Right renal pelvis (tissue), 4 donors: ENCODE measurements around the gene PITPNM1. TPM values are rescaled to one million over a fixed set of nuclear protein-coding genes. Genes with fewer than 3 reads are reported as not detected.
"Not testable (repeated sequence)": the region's sequence is repeated elsewhere in the genome, so short reads cannot be mapped to it uniquely, and the experiment has no call there.

ENCODE experiments used
- DNase-seq, 4 donors: peaks; one replicate each; pipeline ENCODE4 v3.0.0-alpha.2; 2013; ENCODE audit warnings: low read depth in 4 of 4, low spot score in 3 of 4, missing footprints in 1 of 4
- polyA plus RNA-seq, 4 donors: library from polyadenylated mRNA; unstranded; fragments of 120-200 nt; gene quantifications; one replicate each; pipeline ENCODE4 v1.2.1, GENCODE V29; 2013; ENCODE audit not compliant: insufficient read length in 4 of 4

The PITPNM1 gene
- polyA plus RNA-seq, 4 donors: 25.7 to 43.7 (median 32.1) TPM

DNA sequence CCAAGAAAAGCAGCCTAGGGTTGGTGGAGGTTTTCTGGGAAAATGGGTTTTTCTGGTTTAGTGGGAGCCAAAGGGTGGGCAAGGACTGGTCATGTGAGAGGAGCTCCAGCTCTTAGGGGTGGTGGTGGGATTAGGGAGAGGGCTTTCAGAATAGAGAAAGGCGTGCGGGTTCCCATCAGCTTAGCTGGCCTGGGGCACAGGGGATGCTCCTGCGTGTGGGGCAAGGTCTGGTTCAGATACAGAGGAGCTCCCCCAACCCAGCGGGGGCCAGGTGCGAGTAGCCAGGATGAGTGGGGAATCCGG, 36.8 kb downstream of the PITPNM1 start:
- DNase-seq: no peak

DNA sequence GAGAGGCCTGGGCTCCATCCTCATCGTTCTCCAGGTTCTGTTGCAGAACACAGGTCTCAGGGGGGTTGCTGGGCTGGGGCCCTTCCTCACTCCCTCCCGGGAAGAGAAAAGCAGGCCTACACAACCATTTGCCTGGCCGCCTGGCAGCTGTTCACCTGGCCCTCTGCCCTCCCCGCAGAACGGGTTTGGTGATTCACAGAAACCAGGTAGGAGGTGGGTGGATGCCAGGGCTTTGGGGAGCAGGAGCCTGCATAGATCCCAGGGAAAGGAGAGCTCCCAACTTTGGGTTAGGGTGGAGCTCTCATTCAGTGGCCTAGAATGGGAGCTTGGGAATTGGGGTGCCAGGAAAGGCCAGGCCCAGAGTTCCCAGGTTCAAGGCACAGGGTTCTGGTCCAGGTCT, 37.1 kb downstream of the PITPNM1 start:
- no peak for DNase-seq

DNA sequence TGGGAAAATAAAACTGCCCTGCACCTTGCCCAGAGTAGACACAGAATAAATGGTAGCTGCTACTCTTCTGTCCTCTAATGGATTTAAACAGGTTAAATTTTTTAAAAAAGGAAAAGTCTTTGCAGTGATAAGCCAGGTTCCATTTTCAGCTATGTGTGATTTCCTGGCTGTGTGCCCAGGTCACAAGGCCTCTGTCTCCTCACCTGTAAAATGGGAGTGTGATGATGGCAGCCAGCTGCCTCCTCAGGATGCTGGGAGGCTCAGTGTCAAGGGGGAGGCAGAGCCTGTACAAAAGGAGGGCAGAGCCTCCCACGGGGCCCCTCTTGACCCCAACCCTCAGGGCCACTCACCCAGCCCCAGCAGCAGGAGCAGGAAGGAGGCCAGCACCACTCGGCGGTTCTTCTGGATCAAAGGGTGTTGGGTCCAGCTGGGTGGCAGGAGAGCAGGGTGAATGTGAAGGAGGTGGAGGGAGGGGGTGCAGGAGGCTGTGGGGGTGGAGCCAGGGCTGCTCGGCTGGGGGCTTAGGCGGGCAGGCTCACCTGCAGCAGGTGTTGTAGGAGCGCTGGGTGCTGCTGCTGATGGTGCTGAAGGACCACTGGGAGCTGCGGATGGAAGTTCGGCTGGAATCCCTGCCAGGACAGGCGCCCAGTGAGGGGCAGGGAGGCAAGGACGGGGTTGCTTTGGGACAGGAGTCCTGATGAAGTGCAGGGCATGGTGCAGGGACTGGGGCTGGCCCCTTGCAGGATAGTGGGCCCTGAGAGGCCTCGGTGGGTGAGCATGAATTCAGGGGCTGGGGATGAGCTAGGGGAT, 38.0 kb downstream of the PITPNM1 start:
- DNase-seq: no peak

DNA sequence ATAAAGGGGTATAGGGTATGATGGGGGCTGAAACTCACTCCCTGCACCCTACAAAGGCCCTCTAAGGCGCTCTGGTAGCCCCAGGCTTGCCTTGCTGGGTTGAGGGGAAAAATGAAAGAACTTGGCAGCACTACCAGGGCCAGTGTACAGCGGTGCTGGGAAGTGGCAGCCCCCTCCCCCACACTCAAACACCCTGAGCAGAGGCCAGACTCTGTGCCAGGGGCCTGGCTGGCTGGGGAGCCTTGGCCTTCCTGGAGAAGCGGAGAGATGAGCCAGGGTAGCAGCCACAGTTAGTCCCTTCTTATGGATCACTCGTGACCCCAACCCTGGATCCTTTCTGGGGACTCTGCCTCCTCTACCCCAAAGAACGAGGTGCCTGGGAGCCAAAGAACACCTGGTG, 38.8 kb downstream of the PITPNM1 start:
- no peak for DNase-seq

DNA sequence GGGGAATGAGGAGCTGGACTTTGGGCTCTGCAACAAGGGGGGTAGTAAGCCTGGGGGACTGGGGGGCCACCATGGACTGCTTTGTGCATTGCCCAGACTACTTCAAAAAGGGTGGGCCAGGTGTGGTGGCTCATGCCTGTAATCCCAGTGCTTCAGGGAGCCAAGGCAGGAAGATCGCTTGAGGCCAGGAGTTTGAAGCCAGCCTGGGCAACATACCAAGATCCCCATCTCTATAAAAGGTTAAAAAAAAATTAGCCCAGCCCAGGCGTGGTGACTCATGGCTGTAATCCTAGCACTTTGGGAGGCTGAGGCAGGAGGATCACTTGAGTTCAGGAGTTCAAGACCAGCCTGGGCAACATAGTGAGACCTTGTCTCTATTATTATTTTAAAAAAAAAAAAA, 39.6 kb downstream of the PITPNM1 start:
- DNase-seq: not testable (repeated sequence)

DNA sequence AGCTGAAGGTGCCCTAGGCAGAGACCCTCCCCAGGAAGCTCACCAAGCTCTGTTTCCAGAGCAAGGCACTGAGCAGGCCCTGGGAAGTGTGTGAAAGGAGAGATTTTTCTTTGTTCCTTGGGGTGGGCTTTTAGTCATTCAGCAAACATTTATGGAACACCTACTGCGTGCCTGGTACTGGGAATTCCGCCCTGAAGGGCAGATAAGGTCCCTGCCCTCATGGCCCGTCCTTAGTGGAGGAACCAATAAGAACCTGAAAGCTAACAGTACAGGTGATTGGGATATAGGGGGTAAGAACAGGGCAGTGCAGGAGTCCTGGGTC, 40.0 kb downstream of the PITPNM1 start:
- no peak for DNase-seq

DNA sequence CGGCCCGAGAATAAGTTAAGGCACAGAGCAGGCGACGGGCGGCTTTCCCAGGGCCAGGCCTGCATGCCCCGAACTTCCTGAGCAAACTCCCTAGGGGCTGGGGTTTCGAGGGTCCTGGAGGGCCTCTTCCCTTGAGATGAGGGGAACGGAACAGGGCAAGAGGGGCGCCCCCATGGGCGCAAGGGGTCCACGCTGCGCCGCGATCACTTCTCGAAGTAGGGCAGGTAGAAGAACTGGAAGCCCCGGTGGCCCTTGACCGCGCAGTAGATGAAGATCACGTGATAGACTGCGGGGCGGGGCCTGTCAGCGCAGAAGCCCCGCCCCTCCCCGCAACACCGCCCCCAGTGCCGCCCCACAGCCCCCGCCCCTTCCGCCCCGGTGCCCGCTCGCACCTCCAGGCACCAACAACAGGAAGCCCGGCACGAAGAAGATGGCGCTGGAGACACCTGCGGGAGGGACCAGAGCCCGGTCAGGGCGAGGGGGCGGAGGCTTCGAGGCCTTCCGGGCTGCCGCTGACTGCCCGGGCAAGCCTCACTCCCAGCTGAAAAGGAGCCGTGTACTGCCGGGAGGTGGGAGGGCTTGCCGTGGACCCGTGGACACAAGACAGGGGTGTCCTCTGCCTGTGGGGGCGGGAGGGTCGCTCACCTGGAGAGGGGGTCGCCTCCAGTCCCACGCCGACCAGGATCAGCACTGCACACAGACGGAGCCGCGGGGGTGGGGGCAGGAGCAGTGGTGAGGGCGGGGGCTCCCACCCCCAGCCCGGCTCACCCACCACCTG, 40.6 kb downstream of the PITPNM1 start:
- DNase-seq: peak; percentile 63 to 74 (median 70)

DNA sequence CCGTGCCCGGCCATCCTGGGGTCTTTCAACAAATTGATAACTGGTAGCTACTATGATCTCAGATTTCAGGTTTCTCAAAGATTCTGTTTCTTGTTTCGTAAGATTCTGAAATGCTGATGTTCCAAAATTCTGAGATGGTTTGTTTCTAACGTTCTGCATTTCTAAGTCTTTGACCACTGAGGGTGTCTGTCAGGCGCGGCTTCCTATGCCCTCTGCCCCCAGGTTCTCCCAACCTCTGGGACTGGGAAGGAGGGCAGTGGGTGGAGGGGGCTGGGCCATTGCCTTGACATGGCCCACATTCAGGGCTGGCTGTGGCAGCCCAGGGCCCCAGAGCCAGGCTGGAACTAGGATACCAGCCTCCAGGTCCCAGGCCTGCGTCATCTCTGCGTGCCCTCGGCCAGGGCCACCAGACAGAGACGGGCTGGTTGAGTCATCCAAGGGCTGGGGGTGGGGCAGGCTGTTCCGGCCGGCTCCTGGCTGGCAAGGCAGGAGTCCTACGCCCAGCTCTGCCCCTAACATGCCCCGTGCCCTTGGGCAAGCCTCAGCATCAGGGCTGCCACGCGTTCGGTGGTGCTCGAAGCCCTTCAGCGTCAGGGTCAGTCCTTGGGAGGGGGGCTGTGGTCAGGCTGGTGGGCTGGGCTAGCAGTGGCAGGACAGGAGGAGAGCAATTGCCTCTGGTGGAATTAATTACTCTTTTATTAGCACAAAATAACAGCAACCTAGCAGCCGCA, 41.3 kb downstream of the PITPNM1 start:
- no peak for DNase-seq

DNA sequence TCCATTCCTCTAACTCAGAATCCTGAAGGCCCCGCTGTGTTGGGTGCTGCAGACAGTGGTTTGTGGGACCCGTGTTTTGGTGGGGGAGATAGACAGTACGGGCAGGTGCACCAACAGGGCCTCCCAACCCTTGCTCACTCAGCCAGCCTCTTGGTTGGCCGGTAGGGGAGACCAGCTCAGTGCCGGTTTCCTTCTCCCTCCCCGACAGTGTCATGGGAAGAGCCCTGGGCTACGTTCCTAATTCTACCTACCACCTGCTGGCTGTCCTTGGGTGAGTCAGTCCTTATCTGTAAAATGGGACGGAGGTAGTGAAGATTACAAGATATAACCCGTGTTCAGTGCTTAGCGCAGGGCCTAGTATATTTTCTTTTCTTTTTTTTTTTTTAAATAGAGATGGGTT, 42.0 kb downstream of the PITPNM1 start:
- no peak for DNase-seq

DNA sequence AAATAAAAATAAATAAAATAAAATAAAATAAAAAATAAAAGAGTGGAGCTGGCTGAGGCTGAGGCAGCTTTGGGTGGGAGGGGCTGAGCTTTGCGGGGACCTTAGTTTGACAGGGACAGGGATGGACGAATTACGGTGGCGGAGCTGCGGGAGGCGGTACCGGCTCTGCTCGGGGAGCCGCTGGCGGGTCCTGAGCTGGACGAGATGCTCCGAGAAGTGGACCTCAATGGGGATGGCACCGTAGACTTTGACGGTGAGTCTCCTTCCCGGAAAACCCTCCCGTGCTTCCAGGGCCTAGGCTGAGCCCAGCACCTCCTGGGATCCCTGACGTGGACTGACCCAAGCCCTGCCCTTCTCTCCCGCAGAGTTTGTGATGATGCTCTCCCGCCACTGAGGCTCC, 46.9 kb downstream of the PITPNM1 start:
- no peak for DNase-seq

DNA sequence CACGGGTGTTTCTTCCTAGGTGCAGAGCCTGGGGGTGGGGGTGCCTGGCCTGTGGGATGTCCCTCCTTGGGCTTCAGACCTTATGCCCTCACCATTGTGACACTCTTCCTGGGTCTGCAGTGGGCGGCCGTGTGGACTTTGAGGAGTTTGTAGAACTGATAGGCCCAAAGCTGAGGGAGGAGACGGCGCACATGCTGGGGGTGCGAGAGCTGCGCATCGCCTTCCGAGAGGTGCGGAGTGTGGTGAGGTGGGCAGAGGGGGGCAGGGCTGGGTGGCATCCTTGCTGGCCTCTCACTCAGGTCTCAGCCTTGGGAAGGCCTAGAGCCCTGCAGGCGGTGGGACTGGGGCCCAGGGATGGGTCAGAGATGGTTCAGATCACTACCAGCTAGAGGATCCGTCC, 47.7 kb downstream of the PITPNM1 start:
- DNase-seq: no peak

DNA sequence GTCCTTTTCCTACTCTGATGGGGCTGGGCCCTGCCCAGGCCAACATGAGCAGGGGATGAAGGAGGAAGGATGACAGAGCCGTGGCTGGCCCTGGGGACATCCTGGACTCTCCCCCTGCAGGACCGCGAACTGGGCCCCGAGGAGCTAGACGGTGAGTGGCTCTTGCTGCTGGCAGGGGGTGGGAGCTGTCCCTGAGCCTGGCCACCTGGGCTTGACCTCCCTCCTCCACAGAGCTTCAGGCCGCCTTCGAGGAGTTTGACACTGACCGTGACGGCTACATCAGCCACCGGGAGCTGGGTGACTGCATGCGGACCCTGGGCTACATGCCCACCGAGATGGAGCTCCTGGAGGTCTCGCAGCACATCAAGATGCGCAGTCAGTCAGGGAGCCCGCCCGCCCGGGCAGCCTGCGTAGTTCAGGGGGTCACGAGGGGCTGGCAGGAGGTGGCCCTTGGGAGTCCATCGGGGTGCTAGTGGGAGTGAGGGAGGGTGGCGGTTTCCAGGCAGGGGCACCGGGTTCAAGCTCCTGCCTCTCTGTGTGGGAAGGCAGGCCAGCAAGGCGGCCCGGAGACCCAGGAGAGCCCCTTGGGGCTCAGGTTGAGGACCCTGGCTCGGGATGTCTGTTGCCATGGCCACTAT, 49.0 kb downstream of the PITPNM1 start:
- DNase-seq: no peak

DNA sequence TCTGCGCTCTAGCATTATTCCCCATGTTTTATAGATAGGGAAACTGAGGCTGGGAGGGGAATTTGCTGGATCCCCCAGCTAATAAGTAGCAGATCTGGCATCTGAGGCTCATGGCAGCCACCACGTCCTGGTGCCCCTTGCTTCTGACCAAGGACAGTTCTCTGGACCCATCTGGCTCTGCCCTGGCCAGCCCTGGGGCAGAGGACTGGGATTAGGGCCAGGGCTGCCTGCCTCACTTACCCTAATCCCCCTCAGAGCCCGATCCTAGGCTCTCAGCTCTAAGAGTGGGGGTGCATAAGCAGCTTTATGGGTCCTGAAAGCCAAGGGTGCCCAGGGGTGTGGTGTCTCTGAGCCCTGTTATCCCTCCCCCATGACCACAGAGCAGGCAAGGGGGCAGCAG, 50.1 kb downstream of the PITPNM1 start, which contains the start of gene CABP4:
Gene CABP4 (plus strand): TSS at position 301 of the 400 bp plus-strand sequence. CDS start 70 bp downstream, at position 371.
- DNase-seq: no peak

DNA sequence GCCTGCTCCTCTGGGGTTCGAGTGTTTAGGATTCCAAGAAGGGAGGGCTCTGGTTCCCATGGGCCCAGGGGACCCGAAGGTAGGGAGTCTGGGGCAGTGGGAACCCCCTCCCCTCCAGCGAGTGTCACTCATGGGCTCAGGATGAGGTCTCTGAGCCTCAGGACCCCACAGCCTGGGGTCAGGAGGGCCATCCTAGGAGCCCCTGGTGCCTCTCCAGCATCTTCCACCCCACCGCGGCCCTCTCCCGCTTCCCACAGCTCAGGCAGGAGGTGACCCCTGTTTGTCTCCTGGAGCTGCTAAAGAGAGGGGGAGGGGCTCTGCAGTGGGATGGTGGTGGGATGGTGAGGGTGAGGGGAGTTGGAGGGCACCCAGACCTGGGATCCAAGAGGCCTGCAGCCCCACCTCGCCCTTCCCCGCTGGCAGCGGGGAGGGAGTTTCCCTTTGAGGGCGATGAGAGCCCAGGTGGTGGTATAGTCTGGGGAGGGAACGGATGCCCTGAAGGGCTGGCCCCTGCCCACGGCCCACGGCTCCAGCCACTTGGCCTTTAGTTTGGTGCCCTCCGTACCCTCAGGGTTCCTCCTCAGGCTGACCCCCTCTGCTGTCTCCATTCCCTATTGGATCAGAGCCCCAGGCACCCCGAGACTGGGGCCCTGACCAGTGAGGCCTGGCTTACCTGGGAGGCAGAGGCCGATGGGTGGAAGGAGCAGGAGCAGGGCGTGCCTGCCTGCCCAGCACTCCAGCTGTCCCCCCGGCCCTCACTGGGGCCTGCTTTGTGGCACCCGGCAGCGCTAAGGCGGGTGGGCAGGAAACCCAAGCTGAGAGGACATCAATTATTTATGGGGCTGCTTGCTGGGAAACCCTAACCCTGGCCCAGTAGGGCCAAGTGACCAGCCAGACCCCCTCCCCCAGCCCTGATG, 51.1 kb downstream of the PITPNM1 start:
- DNase-seq: no peak

DNA sequence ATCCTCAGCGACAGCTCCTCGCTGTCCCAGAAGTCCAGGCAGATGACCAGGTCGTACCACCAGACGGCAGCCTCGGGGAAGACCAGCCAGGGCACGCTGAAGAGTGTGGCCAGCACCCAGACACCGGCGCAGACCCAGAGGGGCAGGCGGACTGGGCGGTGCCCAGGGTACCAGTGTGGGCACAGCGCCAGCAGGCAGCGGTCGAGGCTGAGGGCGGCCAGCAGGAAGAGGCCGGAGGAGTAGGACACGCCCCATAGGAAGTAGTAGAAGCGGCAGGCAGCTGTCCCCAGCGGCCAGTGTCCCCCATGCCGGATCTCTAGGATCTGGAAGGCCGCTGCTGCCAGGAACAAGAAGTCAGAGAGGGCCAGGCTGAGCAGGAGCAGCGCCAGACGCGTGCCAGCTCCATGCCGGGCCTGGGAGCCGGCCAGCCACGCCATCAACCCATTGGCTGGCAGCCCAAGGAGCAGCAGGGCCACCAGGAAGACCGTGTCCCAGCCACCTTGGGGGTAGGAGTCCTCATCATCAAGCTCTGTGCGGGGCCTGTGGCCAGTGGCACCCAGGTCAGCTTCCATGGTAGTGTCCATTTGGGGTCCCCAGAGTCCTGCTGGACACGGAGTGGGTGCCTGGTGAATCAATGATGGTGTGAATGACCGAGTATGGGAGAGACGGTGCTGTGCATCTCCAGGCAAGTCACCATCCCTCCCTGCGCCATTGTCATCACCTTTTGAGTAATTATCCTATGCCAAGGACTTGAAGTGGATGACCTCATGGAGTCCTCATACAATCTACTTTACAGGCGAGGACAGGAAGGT, 52.8 kb downstream of the PITPNM1 start, which contains the start of gene GPR152:
Gene GPR152 (minus strand): TSS at position 589 of the 812 bp plus-strand sequence. CDS start 5 bp downstream, at position 584.
- no peak for DNase-seq

DNA sequence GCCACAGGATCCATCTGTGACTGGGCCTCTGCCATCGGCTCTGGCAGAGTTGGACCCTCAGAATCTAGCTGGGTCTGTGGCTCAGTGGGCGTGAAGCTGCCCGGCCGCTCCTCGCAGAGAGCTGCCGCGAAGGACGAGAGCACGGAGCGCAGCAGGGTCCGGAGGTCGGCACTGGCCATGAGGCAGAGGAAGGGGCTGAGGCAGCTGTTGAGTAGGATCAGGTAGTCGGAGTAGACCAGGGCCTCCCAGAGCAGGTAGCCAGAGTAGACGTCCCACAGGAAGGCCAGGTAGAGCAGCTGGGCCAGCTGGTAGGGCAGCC, 53.5 kb downstream of the PITPNM1 start:
- no peak for DNase-seq

DNA sequence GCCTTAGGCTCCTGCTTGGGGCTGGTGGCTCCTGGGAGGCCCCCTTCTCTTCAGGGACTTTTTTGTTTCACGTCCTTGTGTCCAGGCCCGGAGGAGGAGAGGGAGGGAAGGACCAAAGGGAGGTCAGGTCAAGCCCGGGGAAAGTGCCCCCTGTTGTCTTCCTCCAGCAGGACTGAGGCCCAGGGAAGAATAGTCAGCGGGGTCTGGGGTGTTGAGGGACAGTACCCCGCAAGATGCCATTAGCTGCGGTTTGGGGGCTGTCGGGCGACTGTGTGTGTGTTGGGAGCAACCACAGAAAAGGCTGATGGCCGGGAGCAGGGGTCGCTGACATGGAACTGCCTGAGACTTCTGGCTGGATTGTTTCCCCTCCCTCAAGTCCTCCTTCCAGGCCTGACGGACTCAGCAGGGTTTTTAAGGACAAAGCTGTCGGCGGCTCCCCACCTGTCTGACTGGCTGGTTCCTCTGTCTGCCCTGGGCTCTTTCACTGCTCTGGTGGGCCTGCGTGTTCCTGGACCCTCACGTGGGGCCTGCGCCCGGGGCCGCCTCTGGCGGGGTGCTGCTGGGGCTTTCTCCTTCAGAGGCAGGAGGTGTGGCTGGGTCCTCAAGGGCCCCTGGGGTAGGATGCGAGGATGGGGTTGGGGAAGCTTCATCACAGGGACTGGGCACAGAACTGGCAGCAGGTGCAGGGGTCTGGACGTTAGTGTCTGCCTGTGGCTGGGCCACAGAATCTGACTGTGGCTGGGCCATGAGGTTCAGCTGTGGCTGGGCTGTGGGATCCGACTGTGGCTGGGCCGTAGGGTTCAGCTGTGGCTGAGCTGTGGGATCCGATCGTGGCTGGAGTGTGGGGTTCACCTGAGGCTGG, 54.1 kb downstream of the PITPNM1 start:
- no peak for DNase-seq

DNA sequence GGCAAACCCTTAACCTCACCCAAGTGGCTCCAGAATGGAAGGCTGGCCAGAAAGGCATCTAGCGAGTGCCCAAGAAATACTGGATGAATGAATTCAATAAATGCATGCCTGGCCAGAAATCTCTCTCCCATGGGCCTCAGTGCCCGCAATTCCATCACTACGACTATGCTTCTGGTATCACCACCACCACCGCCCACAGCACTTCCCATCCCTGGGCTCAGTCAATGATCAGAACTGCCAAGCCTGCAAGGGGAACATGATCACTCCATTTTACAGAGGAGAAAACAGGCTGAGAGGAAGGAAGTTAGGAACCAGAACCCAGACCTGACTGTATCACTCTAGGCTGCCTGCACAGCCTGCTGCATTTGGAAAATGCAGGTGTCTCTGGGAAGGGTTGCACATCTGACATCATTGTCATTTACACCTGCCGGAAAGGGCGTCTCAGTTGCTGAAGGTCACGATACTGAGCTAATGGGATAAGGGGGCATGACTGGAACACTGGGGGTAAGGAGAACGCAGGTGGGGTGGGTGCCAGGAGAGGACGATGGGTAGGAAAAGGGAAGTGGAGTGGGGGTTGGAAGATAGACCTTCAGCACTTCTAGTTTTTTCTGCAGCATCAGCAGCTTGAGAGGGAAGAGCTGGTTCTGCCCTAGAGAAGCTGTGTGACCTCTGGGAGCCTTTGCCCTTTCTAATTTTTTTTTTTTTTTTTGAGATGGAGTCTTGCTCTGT, 55.9 kb downstream of the PITPNM1 start:
- no peak for DNase-seq
